ENCODE data around the gene DNM3.

DNA sequence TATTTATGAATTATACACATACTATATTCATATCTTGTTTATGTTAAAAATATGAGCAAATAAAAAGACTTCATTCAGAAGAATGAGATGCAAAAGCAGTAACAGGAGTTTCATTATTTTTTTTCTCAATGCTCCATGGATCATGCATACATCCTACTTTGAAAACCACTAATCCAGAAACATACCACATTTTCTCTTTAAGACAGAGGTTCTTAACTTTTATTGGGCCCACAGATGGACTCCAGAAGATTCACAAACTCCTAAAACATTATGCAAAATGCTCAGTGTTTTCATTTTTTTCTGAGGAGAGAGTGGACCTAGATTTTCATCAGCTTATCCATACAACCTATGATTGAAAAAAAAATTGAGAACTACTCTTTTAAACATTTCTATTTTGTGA is 227.8 kb downstream of the DNM3 start:
- no peak for TF ChIP-seq HDGF (IDR thresholded peaks at IDR 0.05; ENCODE audit: borderline replicate concordance)
- no peak for TF ChIP-seq NFRKB (IDR thresholded peaks at IDR 0.05)
- TF ChIP-seq ZNF384 (IDR thresholded peaks at IDR 0.05), result no peak
- no peak for TF ChIP-seq SP1 (IDR thresholded peaks at IDR 0.05)
- TF ChIP-seq, protein P1, sequence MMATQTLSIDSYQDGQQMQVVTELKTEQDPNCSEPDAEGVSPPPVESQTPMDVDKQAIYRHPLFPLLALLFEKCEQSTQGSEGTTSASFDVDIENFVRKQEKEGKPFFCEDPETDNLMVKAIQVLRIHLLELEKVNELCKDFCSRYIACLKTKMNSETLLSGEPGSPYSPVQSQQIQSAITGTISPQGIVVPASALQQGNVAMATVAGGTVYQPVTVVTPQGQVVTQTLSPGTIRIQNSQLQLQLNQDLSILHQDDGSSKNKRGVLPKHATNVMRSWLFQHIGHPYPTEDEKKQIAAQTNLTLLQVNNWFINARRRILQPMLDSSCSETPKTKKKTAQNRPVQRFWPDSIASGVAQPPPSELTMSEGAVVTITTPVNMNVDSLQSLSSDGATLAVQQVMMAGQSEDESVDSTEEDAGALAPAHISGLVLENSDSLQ (IDR thresholded peaks at IDR 0.05), result no peak
- no peak for TF ChIP-seq SUZ12 (IDR thresholded peaks at IDR 0.05)
- no peak for TF ChIP-seq CTBP1 (IDR thresholded peaks at IDR 0.05; ENCODE audit: borderline replicate concordance)
- TF ChIP-seq TARDBP (IDR thresholded peaks at IDR 0.05), result no peak
- TF ChIP-seq BHLHE40 (IDR thresholded peaks at IDR 0.05; ENCODE audit: borderline replicate concordance), result no peak
- TF ChIP-seq FOXK2 (IDR thresholded peaks at IDR 0.05), result no peak
